ENCODE results near the gene EIF3F.

The EIF3F gene

DNA sequence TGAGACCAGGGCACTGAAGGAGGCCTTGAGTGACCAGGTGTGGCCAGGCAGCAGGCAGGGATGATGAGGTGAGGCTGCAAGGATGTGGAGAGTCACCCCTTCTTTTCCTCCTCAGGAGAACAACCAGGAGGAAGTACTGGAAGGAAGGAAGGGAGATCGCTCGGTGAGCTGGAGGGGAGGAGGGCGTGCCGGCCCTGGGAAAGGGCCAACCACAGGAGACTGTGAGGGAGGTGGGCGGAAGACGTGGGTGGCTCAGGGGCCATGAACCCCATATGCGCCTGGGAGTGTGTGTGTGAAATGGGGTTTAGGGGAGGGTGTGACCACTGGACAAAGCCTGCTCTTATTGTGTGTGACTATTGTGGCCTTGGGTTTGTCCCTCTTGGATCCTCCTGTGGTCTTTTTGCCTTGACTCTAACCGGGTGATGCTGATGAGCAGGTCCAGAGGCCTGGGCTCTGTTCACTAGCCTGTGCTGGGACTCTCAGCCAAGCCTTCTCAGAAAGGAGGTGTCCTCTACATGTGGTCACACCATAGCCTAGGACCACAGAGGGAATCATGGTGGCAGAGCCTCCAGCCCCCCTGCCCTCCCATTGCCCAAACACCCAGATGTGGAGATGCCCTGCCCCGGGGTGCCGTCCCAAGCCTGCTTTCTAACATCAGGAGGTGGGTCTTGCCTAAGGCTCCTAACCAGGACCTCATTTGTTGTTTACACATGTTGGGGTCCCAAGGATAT is 52.6 kb downstream of the EIF3F start:
- DNase-seq (ENCODE audit: low read depth): no peak

DNA sequence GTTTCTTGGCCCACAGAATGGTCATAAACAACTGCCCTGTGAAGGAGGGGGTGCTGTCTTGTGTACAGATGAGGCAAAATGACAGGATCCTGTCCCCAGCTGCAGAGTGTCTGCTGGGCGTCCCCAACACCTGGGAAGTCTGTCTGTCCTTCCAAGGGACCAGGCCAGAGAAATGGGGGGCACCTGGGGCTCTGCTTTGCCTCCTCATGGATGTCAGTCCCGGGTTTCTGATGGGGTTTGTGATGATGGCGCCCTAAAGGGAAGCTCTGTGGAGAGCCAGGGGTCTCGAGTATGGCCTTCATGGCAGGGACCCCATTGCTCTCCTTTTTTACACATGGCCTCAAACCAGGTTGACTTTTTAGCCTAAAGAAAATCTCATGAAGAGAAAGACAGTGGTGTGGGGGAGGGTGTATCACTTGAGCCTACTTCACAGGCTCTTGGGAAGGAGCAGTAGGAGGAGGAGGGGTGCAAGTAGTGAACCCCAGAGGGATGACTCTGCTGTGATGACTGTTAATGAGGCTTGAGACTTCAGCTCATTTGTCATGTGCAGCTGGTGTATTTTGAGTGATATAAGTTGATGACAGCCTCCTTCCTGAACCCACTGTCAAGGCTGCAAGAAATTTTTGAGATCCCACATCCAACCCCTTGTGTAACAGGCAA is 53.3 kb downstream of the EIF3F start:
- no peak for DNase-seq (ENCODE audit: low read depth)

DNA sequence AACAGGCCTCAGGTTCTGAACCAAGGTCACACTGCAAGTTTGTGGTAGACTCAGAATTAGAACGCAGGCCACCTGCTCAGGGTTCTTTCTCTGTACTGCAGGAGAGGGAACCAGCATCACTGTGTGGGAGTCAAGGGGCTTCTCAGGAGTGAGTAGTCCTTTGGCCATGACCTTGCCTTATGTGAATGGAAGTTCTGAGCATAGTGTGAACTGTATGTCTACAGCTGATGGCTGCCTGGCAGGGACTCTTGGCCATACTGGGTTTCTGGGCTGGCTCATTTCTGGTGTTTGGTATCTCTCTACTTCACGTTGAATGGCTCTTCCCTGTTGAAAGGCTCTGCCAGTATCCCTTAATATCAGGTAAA is 53.8 kb downstream of the EIF3F start:
- no peak for DNase-seq (ENCODE audit: low read depth)

DNA sequence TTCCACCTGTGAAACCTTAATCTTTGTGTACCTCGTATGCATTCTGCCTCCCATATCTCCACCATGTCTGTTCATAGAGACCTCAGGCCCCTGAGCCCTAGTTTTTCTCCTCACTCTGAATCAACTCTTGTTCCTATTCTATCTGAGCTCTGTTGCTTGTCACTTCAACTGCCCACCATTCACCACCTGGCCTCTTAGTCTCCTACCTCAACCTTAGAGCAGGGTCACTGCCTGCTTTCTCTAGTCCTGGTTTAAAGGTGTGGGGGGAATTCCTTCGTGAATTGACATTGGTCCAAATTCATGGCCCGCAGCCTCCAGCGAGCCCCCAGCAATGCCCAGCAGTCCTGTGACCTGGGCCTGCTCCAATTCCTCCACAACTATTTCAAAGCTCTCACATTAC is 54.4 kb downstream of the EIF3F start:
- no peak for DNase-seq (ENCODE audit: low read depth)

DNA sequence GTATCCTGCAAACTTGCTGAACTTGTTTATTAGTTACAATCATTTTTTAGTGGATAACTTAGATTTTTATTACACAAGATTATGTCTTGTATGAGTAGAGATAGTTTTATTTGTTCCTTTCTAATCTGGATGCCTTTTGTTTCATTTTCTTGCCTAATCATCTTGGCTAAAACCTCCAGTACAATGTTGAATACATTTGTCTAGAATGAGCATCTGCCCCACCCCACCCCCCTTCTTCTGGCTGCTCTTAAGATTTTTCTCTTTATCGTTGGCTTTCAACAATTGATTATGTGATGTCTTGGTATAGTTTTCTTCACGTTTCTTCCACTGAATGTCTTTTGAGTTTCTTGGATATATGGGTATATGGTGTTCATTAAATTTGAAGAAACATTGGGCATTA is 56.6 kb downstream of the EIF3F start:
- DNase-seq (ENCODE audit: low read depth): no peak

DNA sequence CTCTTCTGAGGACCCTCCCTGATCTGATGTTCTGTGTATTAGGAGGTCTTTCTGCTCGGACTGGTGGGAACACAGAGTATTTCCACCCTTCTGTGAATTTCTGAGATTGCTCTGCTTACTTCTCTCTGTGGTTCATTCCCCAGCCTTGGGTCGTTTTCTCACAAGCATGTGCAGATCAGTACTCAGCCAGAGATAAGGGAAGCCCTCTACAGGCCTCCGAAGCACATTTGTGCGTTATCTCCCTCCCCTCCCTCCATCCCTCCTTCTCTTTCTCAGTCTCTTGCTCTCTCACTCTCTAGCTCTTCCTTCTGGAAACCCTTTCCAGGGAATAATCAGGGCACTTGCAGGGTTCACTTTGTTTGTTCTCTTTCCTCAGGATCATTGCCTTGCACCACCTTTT is 58.7 kb downstream of the EIF3F start:
- no peak for DNase-seq (ENCODE audit: low read depth)

DNA sequence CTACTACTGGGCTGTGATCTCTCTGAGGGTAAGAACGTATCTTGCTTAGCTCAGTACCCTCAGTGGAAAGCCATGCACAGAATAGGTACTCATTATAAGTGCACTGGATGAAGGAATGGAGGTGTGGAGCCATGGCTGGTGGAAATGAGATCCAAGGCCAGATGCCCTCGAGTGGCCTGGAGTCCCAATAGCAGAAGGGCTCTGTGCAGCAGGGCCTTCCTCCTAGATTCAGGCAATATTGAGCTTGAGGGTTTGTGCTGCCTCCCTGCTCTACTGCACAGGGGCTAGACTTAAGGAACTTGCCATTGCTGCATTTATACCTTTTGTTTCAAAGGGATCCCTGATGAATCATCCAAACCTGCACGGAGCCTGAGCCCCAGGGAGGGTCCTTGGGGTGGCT is 60.2 kb downstream of the EIF3F start:
- no peak for DNase-seq (ENCODE audit: low read depth)

DNA sequence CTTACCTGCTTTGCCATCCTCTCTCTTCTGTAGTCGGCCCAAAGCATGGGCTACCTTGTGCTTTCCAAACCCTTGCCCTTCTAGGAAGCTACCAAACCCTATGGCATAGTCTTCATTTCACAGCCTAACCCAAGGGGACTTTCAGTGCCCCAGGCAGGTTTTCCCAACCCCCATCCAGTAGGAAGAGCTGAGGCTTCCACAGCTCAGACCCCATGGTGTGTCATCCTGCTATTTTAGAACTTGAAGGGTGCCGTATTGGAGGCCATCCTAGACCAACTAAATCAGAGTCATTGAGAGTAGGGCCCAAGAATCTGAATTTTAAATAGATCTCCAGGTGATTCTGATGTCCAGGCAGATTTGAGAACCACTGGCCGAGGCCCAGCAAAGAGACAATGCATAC is 61.9 kb downstream of the EIF3F start:
- DNase-seq (ENCODE audit: low read depth): no peak
